RPMI7951 (cell line): ENCODE data around the gene KCNJ9. TPM values are rescaled to one million over a fixed set of nuclear protein-coding genes. Genes with fewer than 3 reads are reported as not detected.
"Not testable (repeated sequence)": the region's sequence is repeated elsewhere in the genome, so short reads cannot be mapped to it uniquely, and the experiment has no call there.

Experiments
- DNase-seq: peaks from one replicate; pipeline ENCODE4 v3.0.0-alpha.2; 2012; ENCODE audit warnings: low read depth
- total RNA-seq: library from RNA; depleted of rRNA; stranded (reverse); fragments of >200 nt; shearing (Covaris generic); gene quantifications from 2 replicates; pipeline ENCODE4 v1.2.3, GENCODE V29; 2014; rRNA removed

Gene KCNJ9
- total RNA-seq = not detected in 2 replicates

GRCh38 chr1:160081261-160081936, at the start of gene KCNJ9:
Gene KCNJ9 (plus strand): TSS chr1:160081538. CDS start chr1:160084031, 2,493 bp downstream.
- peak; percentile 56 for DNase-seq

- DNase-seq = peak; percentile 16
Observed at GRCh38 chr1:160032165-160032820, 49.0 kb upstream of the KCNJ9 start.

- no peak for DNase-seq
Observed at GRCh38 chr1:160040476-160040875, 40.9 kb upstream of the KCNJ9 start.

GRCh38 chr1:160043543-160043942, 37.8 kb upstream of the KCNJ9 start:
- no peak for DNase-seq

- no peak for DNase-seq
Observed at GRCh38 chr1:160045653-160046052, 35.7 kb upstream of the KCNJ9 start.

- DNase-seq = peak; percentile 60
Observed at GRCh38 chr1:160046494-160047110, 34.7 kb upstream of the KCNJ9 start.

- DNase-seq = no peak
Observed at GRCh38 chr1:160047111-160047991, 34.0 kb upstream of the KCNJ9 start.

GRCh38 chr1:160048335-160048734, 33.0 kb upstream of the KCNJ9 start:
- no peak for DNase-seq

GRCh38 chr1:160049101-160049500, 32.2 kb upstream of the KCNJ9 start:
- no peak for DNase-seq

GRCh38 chr1:160050182-160050581, 31.2 kb upstream of the KCNJ9 start:
- not testable (repeated sequence) for DNase-seq

- DNase-seq = no peak
Observed at GRCh38 chr1:160050619-160051018, 30.7 kb upstream of the KCNJ9 start.

- DNase-seq = no peak
Observed at GRCh38 chr1:160052936-160053335, 28.4 kb upstream of the KCNJ9 start.

GRCh38 chr1:160053548-160054365, 27.6 kb upstream of the KCNJ9 start:
- peak; percentile 15 for DNase-seq

GRCh38 chr1:160056648-160057169, 24.6 kb upstream of the KCNJ9 start:
- DNase-seq = peak; percentile 8

GRCh38 chr1:160058087-160058486, 23.3 kb upstream of the KCNJ9 start:
- DNase-seq = no peak

GRCh38 chr1:160061369-160062229, 19.7 kb upstream of the KCNJ9 start:
- no peak for DNase-seq

GRCh38 chr1:160062230-160062532, 19.2 kb upstream of the KCNJ9 start:
- no peak for DNase-seq

GRCh38 chr1:160063176-160063575, 18.2 kb upstream of the KCNJ9 start:
- no peak for DNase-seq

- no peak for DNase-seq
Observed at GRCh38 chr1:160064164-160064563, 17.2 kb upstream of the KCNJ9 start.

GRCh38 chr1:160064746-160065145, 16.6 kb upstream of the KCNJ9 start:
- DNase-seq = no peak
